Measurements from ENCODE around the gene CLTC.

DNA sequence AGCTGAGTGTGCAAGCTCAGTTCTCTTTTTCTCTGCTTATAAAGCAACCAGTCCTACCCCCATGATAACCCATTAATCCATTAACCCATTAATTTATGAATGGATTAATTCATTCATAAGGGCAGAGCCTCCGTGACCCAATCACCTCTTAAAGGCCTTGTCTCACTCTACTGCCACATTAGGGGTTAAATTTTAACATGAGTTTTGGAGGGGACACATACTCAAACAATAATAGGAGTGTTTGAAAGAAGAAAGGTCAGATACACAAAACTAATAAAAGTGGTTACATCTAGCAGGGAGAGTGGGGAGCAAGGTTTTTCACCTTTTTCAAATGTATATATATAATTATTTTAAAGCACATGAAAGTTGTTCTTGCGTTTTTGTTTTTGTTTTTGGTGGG is 94.6 kb downstream of the CLTC start:
- TF ChIP-seq FOXA1 (IDR thresholded peaks at IDR 0.05), result no peak
- no peak for TF ChIP-seq HDGF (IDR thresholded peaks at IDR 0.05; ENCODE audit: borderline replicate concordance)
- TF ChIP-seq, protein P1, sequence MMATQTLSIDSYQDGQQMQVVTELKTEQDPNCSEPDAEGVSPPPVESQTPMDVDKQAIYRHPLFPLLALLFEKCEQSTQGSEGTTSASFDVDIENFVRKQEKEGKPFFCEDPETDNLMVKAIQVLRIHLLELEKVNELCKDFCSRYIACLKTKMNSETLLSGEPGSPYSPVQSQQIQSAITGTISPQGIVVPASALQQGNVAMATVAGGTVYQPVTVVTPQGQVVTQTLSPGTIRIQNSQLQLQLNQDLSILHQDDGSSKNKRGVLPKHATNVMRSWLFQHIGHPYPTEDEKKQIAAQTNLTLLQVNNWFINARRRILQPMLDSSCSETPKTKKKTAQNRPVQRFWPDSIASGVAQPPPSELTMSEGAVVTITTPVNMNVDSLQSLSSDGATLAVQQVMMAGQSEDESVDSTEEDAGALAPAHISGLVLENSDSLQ (IDR thresholded peaks at IDR 0.05), result no peak
- no peak for TF ChIP-seq FOXK2 (IDR thresholded peaks at IDR 0.05)
- no peak for TF ChIP-seq BHLHE40 (IDR thresholded peaks at IDR 0.05; ENCODE audit: borderline replicate concordance)
- TF ChIP-seq ELF4 (IDR thresholded peaks at IDR 0.05), result no peak
- TF ChIP-seq SP1 (IDR thresholded peaks at IDR 0.05), result no peak
- no peak for TF ChIP-seq TARDBP (IDR thresholded peaks at IDR 0.05)
- no peak for TF ChIP-seq FOXM1 (IDR thresholded peaks at IDR 0.05; ENCODE audit: borderline replicate concordance)
- TF ChIP-seq LEF1 (IDR thresholded peaks at IDR 0.05; ENCODE audit: borderline replicate concordance), result no peak
